ENCODE results near the gene TMEM179.

DNA sequence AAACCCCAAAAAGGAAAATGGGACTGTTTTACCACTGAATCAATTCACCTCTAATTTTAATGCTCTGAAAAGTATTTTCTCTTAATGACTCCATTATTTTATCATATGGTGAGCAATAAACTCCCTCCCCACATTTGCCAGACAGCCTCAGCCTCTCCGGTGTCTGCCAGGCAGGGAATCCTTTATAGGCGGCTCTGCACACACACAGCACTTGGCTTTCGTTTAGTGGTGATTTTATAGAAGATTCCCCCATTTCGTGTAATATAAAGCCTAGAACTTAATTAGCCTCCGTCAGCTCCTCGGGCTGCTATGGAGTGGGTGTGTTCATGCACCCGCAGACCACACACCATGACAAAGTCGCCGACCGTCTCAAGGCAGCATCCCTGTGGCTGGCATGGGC, 35.1 kb downstream of the TMEM179 start:
- TF ChIP-seq EP300 (IDR thresholded peaks at IDR 0.05; ENCODE audit: borderline replicate concordance) (no peak), NFIC (IDR thresholded peaks at IDR 0.05) (no peak), FOXM1 (IDR thresholded peaks at IDR 0.05; ENCODE audit: borderline replicate concordance, low read depth) (no peak), RAD21 (IDR thresholded peaks at IDR 0.05; ENCODE audit: low read depth) (no peak), ZBTB7A (IDR thresholded peaks at IDR 0.05; ENCODE audit: low read depth) (no peak), YY1 (IDR thresholded peaks at IDR 0.05; ENCODE audit: low read depth) (no peak), TAF1 (IDR thresholded peaks at IDR 0.05; ENCODE audit: low read depth) (no peak), CEBPB (IDR thresholded peaks at IDR 0.05) (no peak), TCF12 (IDR thresholded peaks at IDR 0.05; ENCODE audit: low read depth) (no peak), EGR1 (IDR thresholded peaks at IDR 0.05) (no peak), CREB1 (IDR thresholded peaks at IDR 0.05; ENCODE audit: low read depth) (no peak)
- TF ChIP-seq, protein P1, sequence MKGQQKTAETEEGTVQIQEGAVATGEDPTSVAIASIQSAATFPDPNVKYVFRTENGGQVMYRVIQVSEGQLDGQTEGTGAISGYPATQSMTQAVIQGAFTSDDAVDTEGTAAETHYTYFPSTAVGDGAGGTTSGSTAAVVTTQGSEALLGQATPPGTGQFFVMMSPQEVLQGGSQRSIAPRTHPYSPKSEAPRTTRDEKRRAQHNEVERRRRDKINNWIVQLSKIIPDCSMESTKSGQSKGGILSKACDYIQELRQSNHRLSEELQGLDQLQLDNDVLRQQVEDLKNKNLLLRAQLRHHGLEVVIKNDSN (IDR thresholded peaks at IDR 0.05): no peak
- TF ChIP-seq, protein P2, sequence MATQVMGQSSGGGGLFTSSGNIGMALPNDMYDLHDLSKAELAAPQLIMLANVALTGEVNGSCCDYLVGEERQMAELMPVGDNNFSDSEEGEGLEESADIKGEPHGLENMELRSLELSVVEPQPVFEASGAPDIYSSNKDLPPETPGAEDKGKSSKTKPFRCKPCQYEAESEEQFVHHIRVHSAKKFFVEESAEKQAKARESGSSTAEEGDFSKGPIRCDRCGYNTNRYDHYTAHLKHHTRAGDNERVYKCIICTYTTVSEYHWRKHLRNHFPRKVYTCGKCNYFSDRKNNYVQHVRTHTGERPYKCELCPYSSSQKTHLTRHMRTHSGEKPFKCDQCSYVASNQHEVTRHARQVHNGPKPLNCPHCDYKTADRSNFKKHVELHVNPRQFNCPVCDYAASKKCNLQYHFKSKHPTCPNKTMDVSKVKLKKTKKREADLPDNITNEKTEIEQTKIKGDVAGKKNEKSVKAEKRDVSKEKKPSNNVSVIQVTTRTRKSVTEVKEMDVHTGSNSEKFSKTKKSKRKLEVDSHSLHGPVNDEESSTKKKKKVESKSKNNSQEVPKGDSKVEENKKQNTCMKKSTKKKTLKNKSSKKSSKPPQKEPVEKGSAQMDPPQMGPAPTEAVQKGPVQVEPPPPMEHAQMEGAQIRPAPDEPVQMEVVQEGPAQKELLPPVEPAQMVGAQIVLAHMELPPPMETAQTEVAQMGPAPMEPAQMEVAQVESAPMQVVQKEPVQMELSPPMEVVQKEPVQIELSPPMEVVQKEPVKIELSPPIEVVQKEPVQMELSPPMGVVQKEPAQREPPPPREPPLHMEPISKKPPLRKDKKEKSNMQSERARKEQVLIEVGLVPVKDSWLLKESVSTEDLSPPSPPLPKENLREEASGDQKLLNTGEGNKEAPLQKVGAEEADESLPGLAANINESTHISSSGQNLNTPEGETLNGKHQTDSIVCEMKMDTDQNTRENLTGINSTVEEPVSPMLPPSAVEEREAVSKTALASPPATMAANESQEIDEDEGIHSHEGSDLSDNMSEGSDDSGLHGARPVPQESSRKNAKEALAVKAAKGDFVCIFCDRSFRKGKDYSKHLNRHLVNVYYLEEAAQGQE (IDR thresholded peaks at IDR 0.05; ENCODE audit: low read depth): no peak
- TF ChIP-seq, protein P3, sequence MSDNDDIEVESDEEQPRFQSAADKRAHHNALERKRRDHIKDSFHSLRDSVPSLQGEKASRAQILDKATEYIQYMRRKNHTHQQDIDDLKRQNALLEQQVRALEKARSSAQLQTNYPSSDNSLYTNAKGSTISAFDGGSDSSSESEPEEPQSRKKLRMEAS (IDR thresholded peaks at IDR 0.05): no peak
